Femur (tissue), 1 donor: ENCODE measurements around the gene HS6ST2.

Experiments
- DNase-seq: peaks from one replicate; pipeline ENCODE4 v3.0.0-alpha.2; 2017

HS6ST2 gene

GRCh38 chrX:132786217-132786616, 172.2 kb downstream of the HS6ST2 start:
- DNase-seq = no peak

DNA sequence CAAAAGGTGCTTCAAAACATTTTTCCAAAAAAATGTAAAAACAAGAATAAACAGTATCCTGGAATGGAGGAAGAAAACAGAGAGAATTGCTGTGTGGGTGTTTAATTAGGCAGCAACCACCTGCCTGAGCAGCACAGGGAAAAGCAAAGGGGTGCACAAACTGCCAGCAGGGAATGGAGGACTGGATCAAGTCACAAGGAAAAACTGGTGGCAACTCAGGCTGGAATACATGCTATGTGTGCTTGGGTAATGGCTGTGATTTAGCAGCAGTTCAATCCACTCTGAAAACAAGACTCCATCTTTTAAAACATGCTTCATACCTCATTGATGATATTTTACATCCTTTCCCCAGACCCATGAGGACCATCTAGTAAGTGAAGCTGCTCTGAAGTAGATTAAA, 179.5 kb downstream of the HS6ST2 start:
- no peak for DNase-seq

- no peak for DNase-seq
Measured at GRCh38 chrX:132776486-132777210, 181.8 kb downstream of the HS6ST2 start.

- DNase-seq = no peak
Measured at GRCh38 chrX:132775263-132775823, 183.1 kb downstream of the HS6ST2 start.

- DNase-seq = no peak
Measured at GRCh38 chrX:132774010-132774714, 184.3 kb downstream of the HS6ST2 start.

- no peak for DNase-seq
Measured at GRCh38 chrX:132769609-132770008, 188.8 kb downstream of the HS6ST2 start.

- DNase-seq = no peak
Measured at GRCh38 chrX:132766452-132766851, 192.0 kb downstream of the HS6ST2 start.

- DNase-seq = no peak
Measured at GRCh38 chrX:132763528-132763927, 194.9 kb downstream of the HS6ST2 start.

GRCh38 chrX:132758759-132759158, 199.7 kb downstream of the HS6ST2 start:
- no peak for DNase-seq

- DNase-seq = no peak
Measured at GRCh38 chrX:132757066-132757623, 201.3 kb downstream of the HS6ST2 start.

- DNase-seq = no peak
Measured at GRCh38 chrX:132756439-132756838, 202.0 kb downstream of the HS6ST2 start.

DNA sequence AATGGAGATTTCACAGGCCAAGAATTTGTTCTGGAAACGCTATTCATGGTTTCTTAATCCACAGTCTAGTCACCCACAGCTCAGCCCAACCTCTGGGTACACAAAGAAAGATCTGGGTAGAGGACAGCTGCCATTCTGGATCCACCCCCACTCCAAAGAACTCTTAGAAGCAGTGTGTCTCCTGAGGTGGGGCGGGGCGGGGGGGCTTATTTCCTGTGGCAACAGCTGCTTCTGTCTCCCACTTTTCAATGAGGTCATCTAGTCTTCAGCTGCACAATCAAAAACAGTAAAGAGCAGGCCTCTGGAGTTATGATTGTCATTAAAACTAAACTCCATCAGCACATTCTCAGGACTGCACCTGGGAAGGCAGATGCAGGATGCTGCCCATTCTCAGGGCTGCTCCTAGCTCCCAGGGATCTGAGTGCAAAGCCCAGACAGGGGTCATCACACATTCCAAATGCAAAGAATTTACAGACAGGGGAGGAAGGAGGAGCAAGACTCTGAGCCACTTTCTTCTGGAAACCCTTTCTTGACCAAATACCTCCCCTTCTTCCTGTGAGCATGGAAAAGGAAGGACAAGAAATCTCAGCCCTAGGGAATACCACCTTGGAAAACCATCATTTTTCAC, 207.3 kb downstream of the HS6ST2 start:
- peak; percentile 66 for DNase-seq

- peak; percentile 21 for DNase-seq
Measured at GRCh38 chrX:132750331-132751062, 207.9 kb downstream of the HS6ST2 start.

- no peak for DNase-seq
Measured at GRCh38 chrX:132749406-132749805, 209.0 kb downstream of the HS6ST2 start.

GRCh38 chrX:132748909-132749308, 209.5 kb downstream of the HS6ST2 start:
- no peak for DNase-seq

GRCh38 chrX:132748268-132748667, 210.2 kb downstream of the HS6ST2 start:
- no peak for DNase-seq

DNA sequence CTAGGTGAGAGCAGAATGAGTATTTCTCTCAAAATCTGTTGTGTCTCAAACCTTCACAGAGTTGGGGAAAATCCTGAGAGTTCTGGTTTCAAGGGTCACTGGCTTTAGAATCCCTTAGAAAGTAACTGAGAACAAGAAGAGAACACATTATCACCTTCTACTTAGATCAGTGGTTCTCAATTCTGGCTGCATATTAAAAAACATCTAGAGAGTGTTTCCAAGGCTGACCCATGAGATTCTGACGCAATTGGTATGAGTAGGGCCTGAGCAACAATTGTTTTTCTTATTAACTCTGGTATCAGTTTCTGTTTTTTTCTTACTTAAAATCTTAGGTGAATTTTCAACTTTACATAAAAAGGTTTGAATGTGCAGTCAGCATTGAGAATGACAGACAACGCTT, 212.8 kb downstream of the HS6ST2 start:
- DNase-seq = no peak

DNA sequence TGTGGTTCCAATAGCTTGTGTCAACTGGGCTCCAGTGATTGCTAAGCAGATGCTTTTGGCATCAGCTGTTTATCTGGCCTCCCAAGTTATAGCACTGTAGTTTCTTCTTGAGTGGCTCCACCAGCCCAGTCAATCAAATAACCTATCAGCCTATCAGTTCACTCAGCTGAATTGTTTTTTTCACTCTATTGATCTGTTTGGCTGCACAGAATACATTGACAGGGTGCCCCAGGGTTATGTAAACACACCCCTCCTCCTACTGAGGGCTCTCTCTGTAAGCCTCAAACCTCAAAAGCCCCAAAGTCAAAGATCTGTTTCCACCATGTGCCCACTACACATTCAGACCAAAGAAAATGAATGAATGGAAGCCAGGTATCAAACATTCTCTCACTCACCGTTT, 214.0 kb downstream of the HS6ST2 start:
- no peak for DNase-seq

- DNase-seq = no peak
Measured at GRCh38 chrX:132743086-132743485, 215.3 kb downstream of the HS6ST2 start.

DNA sequence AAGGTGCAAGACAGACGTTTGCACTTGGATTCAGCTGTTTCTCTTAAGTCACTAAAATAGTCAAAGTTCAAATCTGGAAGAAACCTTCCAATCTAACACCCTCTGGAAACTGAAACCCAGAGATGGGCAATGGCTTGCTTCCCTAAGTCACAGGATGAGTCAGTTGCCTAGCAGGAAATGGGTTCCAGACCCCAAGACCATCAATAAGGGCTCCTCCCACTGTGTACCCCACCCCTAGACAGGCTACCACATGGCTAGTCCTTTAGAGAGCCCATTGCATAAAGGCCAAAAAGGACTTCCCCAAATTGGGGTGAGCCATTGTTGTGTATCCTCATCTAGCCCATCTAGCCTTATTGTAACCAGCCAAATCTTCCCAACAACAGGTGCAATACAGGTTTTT, 216.2 kb downstream of the HS6ST2 start:
- no peak for DNase-seq

DNA sequence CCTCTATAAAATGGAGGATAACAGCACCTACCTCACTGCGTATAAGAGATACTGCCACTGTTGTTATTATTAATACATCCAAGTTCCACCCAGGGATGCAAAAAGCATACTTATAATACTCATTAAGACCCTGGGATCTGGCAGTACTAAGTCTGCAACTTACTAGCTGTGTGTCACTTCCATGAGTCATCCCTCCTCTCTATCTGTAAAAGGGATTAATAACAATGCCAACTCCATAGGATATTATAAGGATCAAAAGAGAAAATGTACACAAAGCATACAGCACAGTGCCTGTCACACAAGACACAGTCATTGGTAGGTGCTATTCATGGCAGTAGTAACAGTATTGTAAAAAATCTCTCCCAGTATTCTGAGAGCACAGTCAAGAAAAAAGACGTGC, 216.7 kb downstream of the HS6ST2 start:
- no peak for DNase-seq

DNA sequence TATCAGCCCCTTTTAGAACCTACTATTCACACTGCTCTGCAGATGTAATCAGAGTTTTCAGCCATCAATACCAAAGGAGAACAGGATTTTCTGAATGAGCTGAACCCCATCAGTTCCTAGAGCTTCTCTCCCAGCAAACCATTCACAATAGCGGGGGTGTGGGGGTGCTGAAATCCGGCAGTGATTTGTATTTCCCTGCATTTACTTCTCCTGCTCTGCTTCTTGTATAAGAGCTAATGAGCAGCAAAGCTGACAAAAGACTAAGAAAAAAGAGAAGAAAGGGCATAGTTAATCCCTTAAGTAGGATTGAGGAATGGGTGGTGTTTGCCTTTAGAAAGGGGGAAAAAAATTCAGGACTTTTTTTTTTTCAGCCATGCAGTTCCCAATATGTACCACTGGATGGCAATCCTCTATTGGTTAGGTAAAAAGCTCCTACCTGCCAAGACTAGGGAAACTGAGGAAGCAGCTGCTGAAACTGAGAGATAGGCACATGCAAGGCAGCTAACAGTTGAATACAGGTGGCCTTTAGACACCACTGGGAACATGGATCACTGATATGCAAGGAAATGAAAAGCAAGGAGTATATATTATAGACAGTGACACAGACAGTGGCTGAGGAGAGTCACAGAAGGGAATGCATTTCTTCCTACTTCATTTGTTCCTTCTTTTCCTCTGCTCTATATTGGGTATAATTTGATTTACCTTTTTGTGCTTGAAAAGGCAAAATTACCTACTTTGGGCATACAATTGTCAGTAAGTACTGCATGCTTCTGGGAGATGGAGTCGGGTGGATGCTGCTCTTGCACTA, 217.9 kb downstream of the HS6ST2 start:
- no peak for DNase-seq
